Measurements from ENCODE around the gene ANLN.

The ANLN gene

GRCh38 chr7:36407636-36408550 lies 18.2 kb downstream of the ANLN start:
- no peak for DNase-seq (ENCODE audit: low read depth, low spot score)

GRCh38 chr7:36408589-36408988 lies 18.9 kb downstream of the ANLN start:
- no peak for DNase-seq (ENCODE audit: low read depth, low spot score)

GRCh38 chr7:36409180-36409579 lies 19.5 kb downstream of the ANLN start:
- DNase-seq (ENCODE audit: low read depth, low spot score) = no peak

- no peak for DNase-seq (ENCODE audit: low read depth, low spot score)
These were observed 25.5 kb downstream of the ANLN start for GRCh38 chr7:36415144-36415543.

GRCh38 chr7:36416251-36416650 lies 26.6 kb downstream of the ANLN start:
- DNase-seq (ENCODE audit: low read depth, low spot score) = no peak

GRCh38 chr7:36420307-36420706 lies 30.6 kb downstream of the ANLN start:
- DNase-seq (ENCODE audit: low read depth, low spot score) = no peak

GRCh38 chr7:36422072-36422471 lies 32.4 kb downstream of the ANLN start:
- DNase-seq (ENCODE audit: low read depth, low spot score) = no peak

- no peak for DNase-seq (ENCODE audit: low read depth, low spot score)
These were observed 34.0 kb downstream of the ANLN start for GRCh38 chr7:36423633-36424032.

GRCh38 chr7:36430186-36430585 lies 40.5 kb downstream of the ANLN start:
- DNase-seq (ENCODE audit: low read depth, low spot score) = no peak

- DNase-seq (ENCODE audit: low read depth, low spot score) = no peak
These were observed 41.2 kb downstream of the ANLN start for GRCh38 chr7:36430881-36431280.

- no peak for DNase-seq (ENCODE audit: low read depth, low spot score)
These were observed 48.5 kb downstream of the ANLN start for GRCh38 chr7:36438211-36438610.

GRCh38 chr7:36439624-36440023 lies 50.0 kb downstream of the ANLN start:
- no peak for DNase-seq (ENCODE audit: low read depth, low spot score)

- no peak for DNase-seq (ENCODE audit: low read depth, low spot score)
These were observed 51.2 kb downstream of the ANLN start for GRCh38 chr7:36440880-36441279.

GRCh38 chr7:36441344-36442022 lies 51.8 kb downstream of the ANLN start:
- DNase-seq (ENCODE audit: low read depth, low spot score) = no peak

GRCh38 chr7:36448781-36449379 lies 59.2 kb downstream of the ANLN start:
- DNase-seq (ENCODE audit: low read depth, low spot score) = no peak

- DNase-seq (ENCODE audit: low read depth, low spot score) = no peak
These were observed 60.0 kb downstream of the ANLN start for GRCh38 chr7:36449685-36450084.

- no peak for DNase-seq (ENCODE audit: low read depth, low spot score)
These were observed 64.1 kb downstream of the ANLN start for GRCh38 chr7:36453769-36454168.

GRCh38 chr7:36455646-36456045 lies 66.0 kb downstream of the ANLN start:
- no peak for DNase-seq (ENCODE audit: low read depth, low spot score)

- DNase-seq (ENCODE audit: low read depth, low spot score) = no peak
These were observed 66.5 kb downstream of the ANLN start for GRCh38 chr7:36456138-36456537.

- DNase-seq (ENCODE audit: low read depth, low spot score) = no peak
These were observed 66.9 kb downstream of the ANLN start for GRCh38 chr7:36456548-36456947.

GRCh38 chr7:36459236-36459960 lies 69.7 kb downstream of the ANLN start:
- no peak for DNase-seq (ENCODE audit: low read depth, low spot score)

Data from smooth muscle cell of the brain vasculature (primary cell).